Measurements from ENCODE around the gene SPINK7.
"Not testable (repeated sequence)": the region's sequence is repeated elsewhere in the genome, so short reads cannot be mapped to it uniquely, and the experiment has no call there.

The SPINK7 gene

GRCh38 chr5:148312153-148312552 lies at the start of gene SPINK7:
SPINK7 (plus strand) TSS chr5:148312423; CDS start chr5:148312484, 61 bp downstream.
- DNase-seq, result no peak

GRCh38 chr5:148267962-148268361 lies 44.3 kb upstream of the SPINK7 start:
- DNase-seq, result no peak

- no peak for DNase-seq
These were observed 43.7 kb upstream of the SPINK7 start, which contains the start of gene SPINK13 for GRCh38 chr5:148268566-148268965. SPINK13 (plus strand) TSS chr5:148268794; CDS start chr5:148270073, 1,279 bp downstream.

- DNase-seq, result not testable (repeated sequence)
These were observed 37.1 kb upstream of the SPINK7 start for GRCh38 chr5:148275129-148275528.

GRCh38 chr5:148280893-148281292 lies 31.3 kb upstream of the SPINK7 start:
- DNase-seq, result not testable (repeated sequence)

- DNase-seq, result not testable (repeated sequence)
These were observed 30.9 kb upstream of the SPINK7 start for GRCh38 chr5:148281336-148281735.

- DNase-seq, result no peak
These were observed 21.7 kb upstream of the SPINK7 start for GRCh38 chr5:148290271-148291195.

GRCh38 chr5:148297731-148298130 lies 14.5 kb upstream of the SPINK7 start:
- no peak for DNase-seq

GRCh38 chr5:148306446-148306845 lies 5.8 kb upstream of the SPINK7 start:
- DNase-seq, result no peak

- no peak for DNase-seq
These were observed 3.2 kb upstream of the SPINK7 start for GRCh38 chr5:148309019-148309418.

- no peak for DNase-seq
These were observed 2.5 kb upstream of the SPINK7 start for GRCh38 chr5:148309746-148310145.

- DNase-seq, result no peak
These were observed 739 bp upstream of the SPINK7 start for GRCh38 chr5:148311484-148311883.

- no peak for DNase-seq
These were observed 2.0 kb downstream of the SPINK7 start for GRCh38 chr5:148314187-148314586.

- DNase-seq, result no peak
These were observed 2.5 kb downstream of the SPINK7 start for GRCh38 chr5:148314731-148315130.

GRCh38 chr5:148320011-148320963 lies 8.1 kb downstream of the SPINK7 start:
- peak; percentile 42 for DNase-seq

- DNase-seq, result no peak
These were observed 21.1 kb downstream of the SPINK7 start for GRCh38 chr5:148333262-148333849.

GRCh38 chr5:148335259-148335658 lies 23.0 kb downstream of the SPINK7 start, which contains the start of gene SPINK9:
SPINK9 (plus strand) TSS chr5:148335559; CDS start chr5:148335614, 55 bp downstream.
- no peak for DNase-seq

- DNase-seq, result no peak
These were observed 24.6 kb downstream of the SPINK7 start for GRCh38 chr5:148336704-148337435.

GRCh38 chr5:148342371-148343045 lies 30.3 kb downstream of the SPINK7 start:
- no peak for DNase-seq

GRCh38 chr5:148343046-148343407 lies 30.8 kb downstream of the SPINK7 start:
- DNase-seq, result no peak

All from NCI-H2171 (cell line).